Mucosa of stomach (tissue), 1 donor: Measurements from ENCODE around the gene SLC7A10.

ENCODE experiments used
- H3K27me3 ChIP-seq: one replicate; pipeline ENCODE4 v1.7.0; 2013; ENCODE audit warnings: mild to moderate bottlenecking, low read length; ENCODE audit not compliant: control insufficient read depth, insufficient read depth
- H3K36me3 ChIP-seq: one replicate; pipeline ENCODE4 v1.7.0; 2013; ENCODE audit warnings: low read length; ENCODE audit not compliant: control insufficient read depth, insufficient read depth
- H3K4me1 ChIP-seq: one replicate; pipeline ENCODE4 v1.7.0; 2013; ENCODE audit warnings: mild to moderate bottlenecking, low read length; ENCODE audit not compliant: control insufficient read depth, insufficient read depth
- H3K4me3 ChIP-seq: one replicate; pipeline ENCODE4 v1.7.0; 2013; ENCODE audit warnings: low read length
- H3K9ac ChIP-seq: one replicate; pipeline ENCODE4 v1.7.0; 2013; ENCODE audit warnings: mild to moderate bottlenecking, low read length, moderate library complexity
- H3K9me3 ChIP-seq: one replicate; pipeline ENCODE4 v1.7.0; 2013; ENCODE audit warnings: mild to moderate bottlenecking, low read length, moderate library complexity; ENCODE audit not compliant: control insufficient read depth
- donor health status: Pancreatic carcinoma.

Gene SLC7A10

DNA sequence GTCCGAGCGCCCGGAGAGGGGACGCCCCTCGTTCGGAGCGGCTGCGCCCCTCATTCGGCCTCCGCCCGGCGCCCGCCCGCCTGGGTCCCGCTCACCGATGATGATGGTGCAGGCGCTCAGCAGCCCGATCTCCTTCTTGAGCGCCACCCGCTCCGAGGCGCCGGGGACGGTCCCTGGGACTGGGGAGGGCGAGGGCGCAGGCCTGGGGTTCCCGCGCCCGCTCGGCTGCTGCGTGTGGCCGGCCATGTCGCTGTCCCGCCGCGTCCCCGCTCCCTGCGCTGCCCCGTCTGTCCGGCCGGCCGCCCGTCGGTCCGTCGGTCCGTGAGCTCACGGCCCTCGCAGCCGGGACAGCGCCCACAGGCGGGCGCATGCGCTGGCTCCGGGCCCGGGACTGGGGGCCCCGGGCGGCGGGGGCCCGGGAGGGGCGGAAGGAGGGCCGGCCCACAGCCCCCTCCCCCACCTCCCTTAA, at the start of gene SLC7A10:
TSS of gene SLC7A10 (minus strand) at position 393 of the 469 bp plus-strand sequence. CDS start at position 246, 147 bp downstream.
- H3K9ac ChIP-seq = no peak within 1 kb of the TSS
- no peak within 1 kb of the TSS for H3K4me3 ChIP-seq
- H3K36me3 ChIP-seq = no peaks in the 10 kb centered on the region
- H3K27me3 ChIP-seq = peaks cover 47% of the 10 kb centered on the region
- peaks cover 4% of the 10 kb centered on the region for H3K9me3 ChIP-seq
- H3K4me1 ChIP-seq = peaks cover 8% of the 10 kb centered on the region

DNA sequence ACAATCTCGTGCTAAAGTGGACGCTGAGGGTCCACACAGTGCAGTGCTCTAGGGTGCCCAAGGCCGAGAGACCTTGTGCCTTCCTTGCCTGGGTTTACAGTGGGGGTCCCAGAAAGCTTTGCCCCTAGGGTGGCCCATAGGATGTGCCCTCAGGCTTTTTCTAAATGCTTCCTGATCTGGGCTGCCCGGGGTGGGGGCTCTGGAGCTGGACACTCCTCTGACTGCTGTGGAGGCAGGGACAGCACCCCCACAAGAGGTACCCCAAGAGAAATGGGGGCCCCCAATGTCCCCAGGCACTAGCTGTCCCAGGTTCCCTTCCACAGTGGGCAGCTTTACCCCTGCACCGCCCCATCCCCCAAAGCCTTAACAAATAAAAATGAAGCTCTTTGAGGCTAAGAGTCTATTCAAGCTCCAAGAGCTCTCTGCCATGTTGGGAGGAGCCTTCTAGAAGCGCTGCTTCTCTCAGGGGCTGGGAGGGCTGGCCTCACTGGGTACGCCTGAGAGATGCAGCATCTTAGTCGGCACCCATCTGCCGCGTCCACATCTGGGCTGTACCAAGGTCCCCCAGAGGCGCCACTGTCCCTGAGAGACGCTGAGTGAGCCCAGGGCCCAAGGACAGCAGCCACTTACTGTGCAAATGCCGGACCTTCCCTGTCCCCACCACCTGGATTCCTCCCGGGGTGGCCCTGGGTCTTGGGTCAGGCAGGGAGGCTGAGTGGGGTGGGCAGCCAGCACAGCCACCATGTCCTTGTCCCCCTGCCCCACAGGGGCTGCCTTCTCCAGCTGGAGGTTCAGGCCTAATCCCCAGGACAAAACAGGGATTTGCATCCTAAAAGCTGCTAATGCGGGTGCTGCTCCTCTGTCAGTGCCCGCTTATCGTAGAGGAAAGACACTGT, 49.3 kb upstream of the SLC7A10 start:
- Histone ChIP-seq H3K36me3 (no peaks in the 10 kb centered on the region), H3K9ac (peak overlapping the region; percentile 66), H3K27me3 (no peaks in the 10 kb centered on the region), H3K4me1 (peaks cover 44% of the 10 kb centered on the region), H3K9me3 (no peaks in the 10 kb centered on the region), H3K4me3 (no peak overlapping the region)

- peak overlapping the region; percentile 66 for H3K9ac ChIP-seq
- peaks cover 41% of the 10 kb centered on the region for H3K4me1 ChIP-seq
- no peaks in the 10 kb centered on the region for H3K9me3 ChIP-seq
- no peaks in the 10 kb centered on the region for H3K36me3 ChIP-seq
- H3K4me3 ChIP-seq = no peak overlapping the region
- H3K27me3 ChIP-seq = no peaks in the 10 kb centered on the region
These were observed 48.4 kb upstream of the SLC7A10 start for GRCh38 chr19:33273881-33274662.

DNA sequence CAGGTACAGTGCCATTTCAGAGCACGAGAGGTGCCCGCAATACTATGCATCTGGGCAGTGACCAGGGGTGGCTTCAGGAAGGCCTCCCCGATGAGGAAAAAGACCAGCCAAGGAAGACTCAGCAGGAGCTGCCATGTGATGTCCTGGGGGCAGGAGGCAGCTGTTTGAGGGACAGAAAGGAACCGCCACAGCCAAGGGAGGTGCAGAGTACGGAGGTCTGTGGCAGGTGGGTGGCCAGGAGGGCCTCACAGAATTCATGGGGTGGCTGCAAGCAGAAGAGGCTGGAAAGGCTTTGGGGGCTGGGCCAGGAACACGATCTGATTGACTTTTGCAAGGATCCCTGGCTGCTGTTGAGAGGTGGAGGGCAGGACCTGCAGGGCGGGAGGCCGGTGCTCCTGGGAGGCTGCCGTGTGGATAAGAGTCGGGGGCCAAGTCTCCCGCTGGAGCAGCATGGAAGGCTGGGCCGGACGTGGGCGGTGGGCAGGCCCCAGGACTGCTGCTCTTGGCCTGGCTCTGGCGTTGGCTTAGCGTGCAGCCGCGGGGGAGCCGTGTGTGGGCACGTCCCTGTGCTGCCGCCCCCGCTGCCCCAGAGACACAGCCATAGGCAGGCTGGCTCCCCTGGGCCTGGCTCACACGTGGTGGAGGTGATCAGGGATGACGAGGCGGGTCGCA, 47.6 kb upstream of the SLC7A10 start:
- Histone ChIP-seq H3K4me1 (peaks cover 37% of the 10 kb centered on the region), H3K27me3 (no peaks in the 10 kb centered on the region), H3K36me3 (no peaks in the 10 kb centered on the region), H3K9me3 (no peaks in the 10 kb centered on the region), H3K9ac (no peak overlapping the region), H3K4me3 (no peak overlapping the region)

- Histone ChIP-seq H3K4me3 (no peak overlapping the region), H3K36me3 (no peaks in the 10 kb centered on the region), H3K9ac (no peak overlapping the region), H3K9me3 (no peaks in the 10 kb centered on the region), H3K4me1 (peaks cover 33% of the 10 kb centered on the region), H3K27me3 (no peaks in the 10 kb centered on the region)
These were observed 45.8 kb upstream of the SLC7A10 start for GRCh38 chr19:33271246-33272021.

DNA sequence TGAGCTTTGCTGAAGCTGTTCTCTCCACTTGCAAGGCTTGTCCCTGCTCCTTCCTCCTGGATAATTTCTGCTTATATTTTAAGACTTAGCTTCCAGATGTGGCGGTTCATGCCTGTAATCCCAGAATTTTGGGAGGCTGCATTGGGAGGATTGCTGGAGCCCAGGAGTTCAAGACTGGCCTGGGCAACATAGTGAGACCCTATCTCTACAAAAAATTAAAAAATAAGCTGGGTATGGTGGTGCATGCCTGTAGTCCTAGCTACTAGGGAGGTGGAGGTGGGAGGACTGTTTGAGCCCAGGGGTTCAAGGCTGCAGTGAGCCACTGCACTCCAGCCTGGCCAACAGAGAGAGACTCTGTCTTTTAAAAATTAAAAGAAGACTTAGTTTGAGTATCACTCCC, 45.1 kb upstream of the SLC7A10 start:
- Histone ChIP-seq H3K9me3 (no peaks in the 10 kb centered on the region), H3K36me3 (no peaks in the 10 kb centered on the region), H3K4me3 (no peak overlapping the region), H3K27me3 (no peaks in the 10 kb centered on the region), H3K4me1 (peaks cover 26% of the 10 kb centered on the region), H3K9ac (no peak overlapping the region)

DNA sequence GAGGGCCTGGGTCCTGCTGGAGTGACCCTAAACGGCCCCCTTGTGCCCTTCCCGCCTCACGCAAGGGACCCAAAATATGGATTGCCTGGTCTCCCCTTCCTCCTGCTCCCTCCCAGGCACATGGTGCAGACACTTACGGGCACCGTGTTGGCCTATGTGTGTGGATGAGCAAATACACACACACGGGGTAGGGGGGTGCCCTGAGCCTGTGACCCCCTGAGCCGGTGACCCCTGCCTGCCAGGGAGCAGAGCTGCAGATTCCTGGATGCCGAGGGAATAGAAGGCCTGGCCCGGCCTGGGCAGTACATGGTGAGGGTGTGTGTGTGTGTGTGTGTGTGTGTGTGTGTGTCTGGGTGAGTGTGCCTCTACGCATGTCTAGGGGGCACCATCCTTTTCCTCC, 43.4 kb upstream of the SLC7A10 start:
- no peaks in the 10 kb centered on the region for H3K9me3 ChIP-seq
- H3K27me3 ChIP-seq = no peaks in the 10 kb centered on the region
- H3K9ac ChIP-seq = no peak overlapping the region
- H3K4me1 ChIP-seq = peaks cover 9% of the 10 kb centered on the region
- no peaks in the 10 kb centered on the region for H3K36me3 ChIP-seq
- no peak overlapping the region for H3K4me3 ChIP-seq

GRCh38 chr19:33268162-33268991, 42.7 kb upstream of the SLC7A10 start:
- Histone ChIP-seq H3K27me3 (no peaks in the 10 kb centered on the region), H3K36me3 (no peaks in the 10 kb centered on the region), H3K4me1 (peaks cover 3% of the 10 kb centered on the region), H3K4me3 (no peak overlapping the region), H3K9me3 (no peaks in the 10 kb centered on the region), H3K9ac (no peak overlapping the region)

DNA sequence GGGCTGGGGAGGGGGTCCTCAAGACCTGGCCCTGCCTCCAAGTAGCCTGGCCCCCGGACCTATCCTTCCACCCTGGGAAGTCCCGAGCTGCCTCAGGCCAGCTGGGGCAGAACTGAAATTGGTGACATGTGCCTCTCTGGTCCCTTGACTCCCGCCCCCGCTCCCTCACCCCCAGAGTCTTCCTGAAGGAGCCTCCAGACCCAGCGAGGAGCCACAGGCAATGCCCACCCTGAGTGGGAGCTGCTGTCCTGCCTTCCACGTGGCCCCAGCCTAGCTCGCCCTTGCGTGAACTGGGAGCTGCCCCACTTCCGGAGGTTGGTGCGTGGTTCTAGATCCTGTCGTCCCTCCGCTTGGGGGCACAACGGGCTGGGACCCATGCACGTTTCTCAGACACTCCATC, 42.1 kb upstream of the SLC7A10 start:
- no peaks in the 10 kb centered on the region for H3K4me1 ChIP-seq
- no peaks in the 10 kb centered on the region for H3K36me3 ChIP-seq
- H3K4me3 ChIP-seq = no peak overlapping the region
- no peaks in the 10 kb centered on the region for H3K27me3 ChIP-seq
- no peaks in the 10 kb centered on the region for H3K9me3 ChIP-seq
- no peak overlapping the region for H3K9ac ChIP-seq

DNA sequence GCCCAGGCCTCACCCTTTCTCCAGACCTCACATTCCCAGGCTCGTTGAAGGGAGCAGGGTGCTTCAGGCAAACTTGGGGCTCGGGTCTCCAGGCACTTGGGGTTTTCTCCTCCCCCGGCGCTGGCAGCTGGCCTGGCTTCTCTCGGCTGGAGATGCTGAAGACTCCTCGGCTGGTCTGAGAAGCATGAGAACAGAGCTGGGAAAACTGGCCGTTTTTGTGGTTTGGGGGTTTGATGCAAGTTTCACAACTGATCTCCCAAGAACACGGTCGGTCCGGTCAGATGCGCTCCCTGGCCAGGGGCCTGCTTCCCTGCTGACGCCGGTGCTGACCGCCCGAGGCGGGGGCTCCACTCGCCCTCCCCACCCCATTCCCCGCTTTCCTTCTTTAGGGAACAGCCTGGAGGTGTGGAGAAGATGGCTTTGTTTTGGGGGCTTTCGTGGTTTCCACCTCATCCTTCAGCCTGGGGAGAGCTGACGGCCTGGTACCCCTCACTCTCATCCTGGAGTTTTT, 41.4 kb upstream of the SLC7A10 start:
- Histone ChIP-seq H3K4me3 (no peak overlapping the region), H3K4me1 (no peaks in the 10 kb centered on the region), H3K9me3 (no peaks in the 10 kb centered on the region), H3K36me3 (no peaks in the 10 kb centered on the region), H3K9ac (no peak overlapping the region), H3K27me3 (no peaks in the 10 kb centered on the region)
